ENCODE results near the gene PARD6G. TPM values are rescaled to one million over a fixed set of nuclear protein-coding genes. Genes with fewer than 3 reads are reported as not detected.
"Not testable (repeated sequence)": the region's sequence is repeated elsewhere in the genome, so short reads cannot be mapped to it uniquely, and the experiment has no call there.

PARD6G gene, protein sequence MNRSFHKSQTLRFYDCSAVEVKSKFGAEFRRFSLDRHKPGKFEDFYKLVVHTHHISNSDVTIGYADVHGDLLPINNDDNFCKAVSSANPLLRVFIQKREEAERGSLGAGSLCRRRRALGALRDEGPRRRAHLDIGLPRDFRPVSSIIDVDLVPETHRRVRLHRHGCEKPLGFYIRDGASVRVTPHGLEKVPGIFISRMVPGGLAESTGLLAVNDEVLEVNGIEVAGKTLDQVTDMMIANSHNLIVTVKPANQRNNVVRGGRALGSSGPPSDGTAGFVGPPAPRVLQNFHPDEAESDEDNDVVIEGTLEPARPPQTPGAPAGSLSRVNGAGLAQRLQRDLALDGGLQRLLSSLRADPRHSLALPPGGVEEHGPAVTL
- total RNA-seq, result 10 to 100 TPM; 33.3 to 64.1 (median 46.2) TPM

DNA sequence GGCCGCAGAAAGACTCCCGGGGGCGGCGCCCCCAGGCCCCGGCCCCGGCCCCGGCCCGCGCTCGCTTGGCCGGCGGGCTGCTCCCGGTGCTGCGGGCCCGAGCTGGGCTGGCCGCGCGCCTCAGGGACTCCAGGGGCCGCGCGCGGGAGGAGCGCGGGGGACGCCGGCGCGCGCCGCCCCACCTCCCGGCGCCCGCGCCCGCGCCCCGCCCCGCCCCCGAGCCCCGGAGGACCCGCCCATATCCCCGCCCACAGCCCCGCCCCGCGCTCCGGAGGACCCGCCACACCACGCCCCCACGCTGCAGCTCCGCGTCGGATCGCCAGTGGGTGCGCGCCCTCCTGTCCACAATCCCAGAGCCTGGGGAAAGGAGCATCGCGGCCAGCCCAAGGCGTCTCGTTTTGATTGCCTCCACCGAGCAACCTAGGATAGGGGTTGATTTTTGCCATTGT lies at the start of gene PARD6G:
Gene PARD6G, minus strand, starts transcription at position 122 of the 449 bp plus-strand sequence. CDS start 166 bp downstream, outside the sequence.
- DNase-seq, result peak; percentile 88 to 89
- peaks cover 10 to 29% of the 10 kb centered on the region in 2 donors for H3K4me1 ChIP-seq
- H3K4me3 ChIP-seq (replicated peaks in 1 of 3), result peak within 1 kb of the TSS; percentile 60 to 93 (median 71)
- peak within 1 kb of the TSS; percentile 53 to 81 (median 70) for H3K27ac ChIP-seq
- WGBS, 2 donors, result 0% methylated on average over 1 to 11 of the region's 60 CpGs
- no peaks in the 10 kb centered on the region for H3K9me3 ChIP-seq
- no peaks in the 10 kb centered on the region for H3K36me3 ChIP-seq
- peak in 1 of 2 donors; percentile 59 for TF ChIP-seq POLR2A (IDR thresholded peaks at IDR 0.05)
- TF ChIP-seq, protein P1, sequence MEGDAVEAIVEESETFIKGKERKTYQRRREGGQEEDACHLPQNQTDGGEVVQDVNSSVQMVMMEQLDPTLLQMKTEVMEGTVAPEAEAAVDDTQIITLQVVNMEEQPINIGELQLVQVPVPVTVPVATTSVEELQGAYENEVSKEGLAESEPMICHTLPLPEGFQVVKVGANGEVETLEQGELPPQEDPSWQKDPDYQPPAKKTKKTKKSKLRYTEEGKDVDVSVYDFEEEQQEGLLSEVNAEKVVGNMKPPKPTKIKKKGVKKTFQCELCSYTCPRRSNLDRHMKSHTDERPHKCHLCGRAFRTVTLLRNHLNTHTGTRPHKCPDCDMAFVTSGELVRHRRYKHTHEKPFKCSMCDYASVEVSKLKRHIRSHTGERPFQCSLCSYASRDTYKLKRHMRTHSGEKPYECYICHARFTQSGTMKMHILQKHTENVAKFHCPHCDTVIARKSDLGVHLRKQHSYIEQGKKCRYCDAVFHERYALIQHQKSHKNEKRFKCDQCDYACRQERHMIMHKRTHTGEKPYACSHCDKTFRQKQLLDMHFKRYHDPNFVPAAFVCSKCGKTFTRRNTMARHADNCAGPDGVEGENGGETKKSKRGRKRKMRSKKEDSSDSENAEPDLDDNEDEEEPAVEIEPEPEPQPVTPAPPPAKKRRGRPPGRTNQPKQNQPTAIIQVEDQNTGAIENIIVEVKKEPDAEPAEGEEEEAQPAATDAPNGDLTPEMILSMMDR (IDR thresholded peaks at IDR 0.05), result peak in 2 of 6 experiments; percentile 22 to 37
- no peaks in the 10 kb centered on the region for H3K27me3 ChIP-seq
- intact Hi-C loops (cut with DNase I), result no loop called here

DNA sequence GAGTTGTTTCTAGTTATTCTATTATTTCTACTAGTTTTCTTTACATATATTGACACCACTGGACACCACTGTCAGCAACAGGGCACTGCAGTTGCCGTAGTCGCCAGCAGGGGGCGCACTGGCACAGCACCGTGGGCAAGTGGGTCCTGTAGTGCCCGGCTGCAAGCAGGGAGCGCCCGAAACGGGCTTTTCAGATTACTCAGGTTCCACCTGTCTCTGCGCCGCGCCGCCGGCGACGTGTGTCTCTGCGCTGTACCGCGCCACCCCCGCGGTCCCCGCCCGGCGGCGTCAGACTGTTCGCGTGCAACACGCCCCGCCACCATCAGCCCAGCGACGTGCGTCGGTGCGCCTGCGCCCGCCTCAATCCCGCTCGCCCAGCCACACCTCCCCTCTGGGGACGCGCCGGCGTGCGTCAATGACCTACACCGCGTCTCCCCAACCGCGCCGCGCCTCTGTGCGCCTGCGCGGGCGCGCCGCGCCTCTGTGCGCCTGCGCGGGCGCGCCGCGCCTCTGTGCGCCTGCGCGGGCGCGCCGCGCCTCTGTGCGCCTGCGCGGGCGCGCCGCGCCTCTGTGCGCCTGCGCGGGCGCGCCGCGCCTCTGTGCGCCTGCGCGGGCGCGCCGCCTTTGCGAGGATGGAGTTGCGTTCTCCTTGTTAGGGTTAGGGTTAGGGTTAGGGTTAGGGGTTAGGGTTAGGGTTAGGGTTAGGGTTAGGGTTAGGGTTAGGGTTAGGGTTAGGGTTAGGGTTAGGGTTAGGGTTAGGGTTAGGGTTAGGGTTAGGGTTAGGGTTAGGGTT lies 15.1 kb upstream of the PARD6G start:
- TF ChIP-seq, protein P1 (IDR thresholded peaks at IDR 0.05), result peak; percentile 13 to 53 (median 32)
- H3K4me1 ChIP-seq; intact Hi-C loops (cut with DNase I); H3K9me3 ChIP-seq; H3K27ac ChIP-seq; H3K36me3 ChIP-seq; H3K4me3 ChIP-seq (replicated peaks in 1 of 3); H3K27me3 ChIP-seq; DNase-seq: not testable (repeated sequence)
- WGBS, 2 donors, result 67 to 80% methylated on average over 86 to 90 of the region's 91 CpGs

DNA sequence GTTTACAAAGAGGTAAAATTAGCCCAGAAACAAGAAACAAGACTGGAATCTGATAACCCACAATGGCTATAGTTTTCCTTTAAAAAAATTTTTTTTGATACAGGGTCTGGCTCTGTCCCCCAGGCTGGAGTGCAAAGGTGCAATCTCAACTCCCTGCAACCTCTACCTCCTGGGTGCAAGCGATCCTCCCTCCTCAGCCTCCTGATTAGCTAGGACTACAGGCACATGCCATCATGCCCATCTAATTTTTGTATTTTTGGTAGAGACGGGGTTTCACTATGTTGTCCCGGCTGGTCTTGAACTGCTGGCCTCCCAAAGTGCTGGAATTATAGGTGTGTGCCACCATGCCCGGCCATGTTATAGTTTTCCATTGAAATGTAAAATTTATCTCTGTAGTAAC lies 12.3 kb upstream of the PARD6G start:
- 86 to 91% methylated on average over 4 of the region's 4 CpGs for WGBS, 2 donors
- TF ChIP-seq, protein P1 (IDR thresholded peaks at IDR 0.05), result no peak
- no peak for TF ChIP-seq POLR2A (IDR thresholded peaks at IDR 0.05)
- no peaks in the 10 kb centered on the region for H3K36me3 ChIP-seq

DNA sequence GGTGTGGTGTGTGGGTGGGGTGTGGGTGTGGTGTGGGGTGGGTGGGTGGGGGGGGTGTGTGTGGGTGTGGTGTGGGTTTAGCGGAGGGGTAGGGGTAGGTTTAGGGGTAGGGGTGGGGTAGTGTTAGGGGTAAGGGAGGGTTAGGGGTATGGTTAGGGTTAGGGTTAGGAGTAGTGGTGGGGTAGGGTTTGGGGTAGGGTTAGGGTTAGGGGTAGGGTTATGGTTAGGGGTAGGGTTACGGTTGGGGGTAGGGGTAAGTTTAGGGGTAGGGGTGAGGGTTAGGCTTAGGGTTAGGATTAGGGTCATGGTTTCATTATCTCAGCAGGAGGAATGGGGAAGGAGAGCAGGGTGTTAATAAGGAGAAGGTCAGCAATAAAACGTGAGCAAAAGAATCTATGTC lies 11.3 kb upstream of the PARD6G start:
- no peak for DNase-seq
- H3K4me1 ChIP-seq, result no peaks in the 10 kb centered on the region
- H3K4me3 ChIP-seq (replicated peaks in 1 of 3), result no peak overlapping the region
- H3K36me3 ChIP-seq, result no peaks in the 10 kb centered on the region
- H3K27ac ChIP-seq, result no peak overlapping the region
- H3K9me3 ChIP-seq, result no peaks in the 10 kb centered on the region
- no peaks in the 10 kb centered on the region for H3K27me3 ChIP-seq
- intact Hi-C loops (cut with DNase I), result no loop called here
- no peak for TF ChIP-seq POLR2A (IDR thresholded peaks at IDR 0.05)
- TF ChIP-seq, protein P1 (IDR thresholded peaks at IDR 0.05), result no peak
- WGBS, 2 donors, result 73 to 87% methylated on average over 2 to 3 of the region's 3 CpGs

More for the DNA sequence above, 12.3 kb upstream of the PARD6G start:
- intact Hi-C loops (cut with DNase I), result no loop called here
- H3K27me3 ChIP-seq, result no peaks in the 10 kb centered on the region
- H3K4me3 ChIP-seq (replicated peaks in 1 of 3), result no peak overlapping the region
- no peak for DNase-seq
- no peaks in the 10 kb centered on the region for H3K4me1 ChIP-seq
- no peaks in the 10 kb centered on the region for H3K9me3 ChIP-seq
- H3K27ac ChIP-seq, result no peak overlapping the region

Data from thyroid gland (tissue), 4 donors.